Lung (tissue), 12 donors: ENCODE data around the gene GJD4. TPM values are rescaled to one million over a fixed set of nuclear protein-coding genes. Genes with fewer than 3 reads are reported as not detected.

Experiments
- ATAC-seq: fragments of 200-7000 bp; cut with Tn5 transposase; one replicate; pipeline ENCODE4 v1.9.1; 2020; ENCODE audit warnings: moderate number of reproducible peaks; ENCODE audit not compliant: insufficient read depth, low FRiP score
- DNase-seq, 3 donors: peaks; one replicate each; pipeline ENCODE4 v3.0.0-alpha.2; 2013 to 2017
- H3K27ac ChIP-seq, 2 donors: one replicate each; pipeline ENCODE4 v1.5.1; 2013; ENCODE audit warnings: mild to moderate bottlenecking in 2 of 2, moderate library complexity in 2 of 2, control low read depth in 1 of 2, inconsistent platforms in 1 of 2, low read depth in 1 of 2, low read length in 1 of 2
- H3K27me3 ChIP-seq, 3 donors: one replicate each; pipeline ENCODE4 v1.5.1; 2013; ENCODE audit warnings: low read length in 2 of 3; ENCODE audit not compliant: control insufficient read depth in 3 of 3, insufficient read depth in 3 of 3
- H3K36me3 ChIP-seq, 4 donors: one replicate each; pipeline ENCODE4 v1.5.1; 2013; ENCODE audit warnings: low read length in 4 of 4, mild to moderate bottlenecking in 1 of 4, moderate library complexity in 1 of 4; ENCODE audit not compliant: control insufficient read depth in 4 of 4, insufficient read depth in 4 of 4
- H3K4me1 ChIP-seq, 5 donors: one replicate each; pipeline ENCODE4 v1.5.1; 2013; ENCODE audit warnings: low read length in 5 of 5, mild to moderate bottlenecking in 2 of 5, moderate library complexity in 1 of 5; ENCODE audit not compliant: control insufficient read depth in 5 of 5, insufficient read depth in 5 of 5
- H3K4me3 ChIP-seq: one replicate; pipeline ENCODE4 v1.5.1; 2013; ENCODE audit warnings: mild to moderate bottlenecking, control low read depth, moderate library complexity
- H3K9ac ChIP-seq, 2 donors: one replicate each; pipeline ENCODE4 v1.5.1; 2013; ENCODE audit warnings: low read length in 2 of 2, control low read depth in 1 of 2; ENCODE audit not compliant: insufficient read depth in 1 of 2
- H3K9me3 ChIP-seq, 4 donors: one replicate each; pipeline ENCODE4 v1.5.1; 2013; ENCODE audit warnings: low read length in 3 of 4, mild to moderate bottlenecking in 1 of 4, moderate library complexity in 1 of 4; ENCODE audit not compliant: control insufficient read depth in 4 of 4, insufficient read depth in 3 of 4
- CTCF ChIP-seq: IDR thresholded peaks from 2 replicates; pipeline ENCODE4 v1.5.1; 2012; ENCODE audit warnings: mild to moderate bottlenecking; ENCODE audit errors: control extremely low read depth, extremely low read depth
- WGBS, 2 donors: extraction: QIAGEN DNeasy Blood & Tissue Kit; methylation state at CpG; one replicate each; pipeline ENCODE4 v1.1.7; 2013; 5-methylcytosine and 5-hydroxymethylcytosine counted together
- polyA plus RNA-seq, 2 donors: library from polyadenylated mRNA; stranded (reverse); fragments of 200-250 nt; gene quantifications; one replicate each; pipeline ENCODE4 v1.2.1, GENCODE V29; 2013
- total RNA-seq, 2 donors: library from RNA; depleted of rRNA in 1 of 2; stranded (reverse); fragments of >200 nt in 1 of 2; gene quantifications; one replicate each; pipeline ENCODE4 v1.2.1, GENCODE V29; 2014 to 2021
- donor health status: control.
- donor health status: control.
- donor health status: Bipolar disorder and iron deficiency.
- donor health status: healthy.
- donor health status: DM: yes; HTN: yes; CAD: no.

Gene GJD4
- total and polyA plus RNA-seq, 4 donors, result 0.07 TPM; not detected in 3

- ATAC-seq (no peak), DNase-seq (no peak)
- Histone ChIP-seq H3K27me3 (no peaks in the 10 kb centered on the region), H3K9ac (no peak overlapping the region), H3K9me3 (no peaks in the 10 kb centered on the region), H3K36me3 (no peaks in the 10 kb centered on the region), H3K4me1 (no peaks in the 10 kb centered on the region), H3K27ac (no peak overlapping the region), H3K4me3 (no peak overlapping the region)
- WGBS, 2 donors, result 88 to 91% methylated on average over 6 of the region's 6 CpGs
- TF ChIP-seq CTCF, result no peak
Measured at GRCh38 chr10:35626971-35627507, 21.9 kb downstream of the GJD4 start.

- ATAC-seq, result no peak
- Histone ChIP-seq H3K36me3 (no peaks in the 10 kb centered on the region), H3K9ac (no peak overlapping the region), H3K27me3 (peaks cover 0 to 8% (median under 1%) of the 10 kb centered on the region in 3 donors), H3K27ac (no peak overlapping the region), H3K9me3 (no peaks in the 10 kb centered on the region), H3K4me1 (no peaks in the 10 kb centered on the region), H3K4me3 (no peak overlapping the region)
- TF ChIP-seq CTCF, result no peak
- no peak for DNase-seq
- 85 to 89% methylated on average over 1 of the region's 1 CpG for WGBS, 2 donors
Measured at GRCh38 chr10:35631404-35631803, 26.3 kb downstream of the GJD4 start.

GRCh38 chr10:35632027-35632426, 26.9 kb downstream of the GJD4 start:
- Histone ChIP-seq H3K9me3 (no peaks in the 10 kb centered on the region), H3K4me3 (no peak overlapping the region), H3K36me3 (no peaks in the 10 kb centered on the region), H3K4me1 (peaks cover 0 to 1% (median 0%) of the 10 kb centered on the region in 5 donors), H3K27ac (no peak overlapping the region), H3K9ac (no peak overlapping the region), H3K27me3 (peaks cover 0 to 14% (median 4%) of the 10 kb centered on the region in 3 donors)
- DNase-seq (no peak), ATAC-seq (no peak)
- TF ChIP-seq CTCF, result no peak
